GM12801 (cell line): ENCODE measurements around the gene PAK2.

Experiments
- CTCF ChIP-seq: IDR thresholded peaks from one replicate; pipeline ENCODE4 v1.5.1; 2011; ENCODE audit warnings: control low read depth; ENCODE audit not compliant: insufficient read length; ENCODE audit errors: extremely low read depth

Gene PAK2

GRCh38 chr3:196740481-196741248 is 1.0 kb downstream of the PAK2 start:
- no peak for TF ChIP-seq CTCF

- no peak for TF ChIP-seq CTCF
These were observed 1.7 kb downstream of the PAK2 start for GRCh38 chr3:196741249-196741889.

GRCh38 chr3:196749125-196749524 is 9.5 kb downstream of the PAK2 start:
- TF ChIP-seq CTCF, result no peak

GRCh38 chr3:196753201-196753600 is 13.5 kb downstream of the PAK2 start:
- no peak for TF ChIP-seq CTCF

GRCh38 chr3:196754091-196754981 is 14.7 kb downstream of the PAK2 start:
- TF ChIP-seq CTCF, result no peak

GRCh38 chr3:196756732-196757131 is 17.1 kb downstream of the PAK2 start:
- TF ChIP-seq CTCF, result no peak
